Uterus (tissue), 2 donors: ENCODE data around the gene KRT2.

Source experiments
- CTCF ChIP-seq, 4 experiments: fragments of 200-600 bp in 2 of 4; fragments of 450-650 bp in 2 of 4; sonication (generic) in 2 of 4; IDR thresholded peaks; one replicate each; pipeline ENCODE4 v1.5.1; 2016 to 2019; ENCODE audit warnings: antibody characterized with exemption in 4 of 4, mild to moderate bottlenecking in 2 of 4, moderate library complexity in 1 of 4
- POLR2A ChIP-seq, 2 donors: fragments of 450-650 bp; IDR thresholded peaks; one replicate each; pipeline ENCODE4 v1.6.1; 2016; ENCODE audit warnings: antibody characterized with exemption in 2 of 2, mild to moderate bottlenecking in 1 of 2, moderate library complexity in 1 of 2

GRCh38 chr12:52649066-52649465 lies 2.9 kb downstream of the KRT2 start:
- TF ChIP-seq CTCF (IDR thresholded peaks at IDR 0.05) (no peak), POLR2A (IDR thresholded peaks at IDR 0.05) (no peak)
